HS-27A (cell line): ENCODE results near the gene SLC35B1.

Experiments
- DNase-seq: peaks from one replicate; pipeline ENCODE4 v3.0.0-alpha.2; 2012; ENCODE audit warnings: low read depth, missing footprints

The SLC35B1 gene

GRCh38 chr17:49670641-49671040 lies 37.1 kb downstream of the SLC35B1 start:
- no peak for DNase-seq

DNA sequence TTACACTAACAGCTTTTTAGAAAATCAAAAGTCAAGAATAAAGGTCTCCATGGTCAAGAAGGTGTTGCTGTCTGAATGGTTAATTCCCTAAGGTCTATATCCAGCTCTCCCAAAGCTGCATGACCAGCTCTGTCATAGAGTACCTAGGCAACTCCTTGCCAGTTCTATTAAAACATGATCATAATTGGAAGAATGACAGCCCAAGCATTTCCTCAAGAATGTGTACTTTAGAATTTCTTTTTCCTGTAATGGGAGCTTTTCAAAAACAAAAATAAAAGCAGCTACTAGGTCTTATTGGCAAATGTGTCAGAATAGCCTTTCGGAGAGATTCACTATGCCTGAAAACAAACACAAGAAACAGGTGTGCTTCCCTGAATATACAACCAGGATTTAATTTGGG lies 37.8 kb downstream of the SLC35B1 start:
- DNase-seq = no peak

DNA sequence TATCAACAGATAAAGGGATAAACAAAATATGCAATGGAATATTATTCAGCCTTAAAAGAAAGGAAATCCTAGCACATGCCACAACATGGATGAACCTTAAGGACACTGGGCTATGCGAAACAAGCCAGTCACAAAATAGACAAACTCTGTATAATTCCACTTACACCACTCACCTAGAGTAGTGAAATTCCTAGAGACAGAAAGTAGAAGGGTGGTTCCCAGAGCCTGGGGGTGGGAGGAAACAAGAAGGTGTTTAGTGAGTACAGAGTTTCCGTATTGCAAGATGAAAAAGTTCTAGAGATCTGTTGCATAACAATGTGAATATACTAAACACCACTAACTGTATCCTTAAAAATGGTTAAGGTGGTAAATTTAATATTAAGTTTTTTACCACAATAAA lies 39.9 kb downstream of the SLC35B1 start:
- DNase-seq = no peak

GRCh38 chr17:49664706-49665211 lies 43.0 kb downstream of the SLC35B1 start:
- no peak for DNase-seq

DNA sequence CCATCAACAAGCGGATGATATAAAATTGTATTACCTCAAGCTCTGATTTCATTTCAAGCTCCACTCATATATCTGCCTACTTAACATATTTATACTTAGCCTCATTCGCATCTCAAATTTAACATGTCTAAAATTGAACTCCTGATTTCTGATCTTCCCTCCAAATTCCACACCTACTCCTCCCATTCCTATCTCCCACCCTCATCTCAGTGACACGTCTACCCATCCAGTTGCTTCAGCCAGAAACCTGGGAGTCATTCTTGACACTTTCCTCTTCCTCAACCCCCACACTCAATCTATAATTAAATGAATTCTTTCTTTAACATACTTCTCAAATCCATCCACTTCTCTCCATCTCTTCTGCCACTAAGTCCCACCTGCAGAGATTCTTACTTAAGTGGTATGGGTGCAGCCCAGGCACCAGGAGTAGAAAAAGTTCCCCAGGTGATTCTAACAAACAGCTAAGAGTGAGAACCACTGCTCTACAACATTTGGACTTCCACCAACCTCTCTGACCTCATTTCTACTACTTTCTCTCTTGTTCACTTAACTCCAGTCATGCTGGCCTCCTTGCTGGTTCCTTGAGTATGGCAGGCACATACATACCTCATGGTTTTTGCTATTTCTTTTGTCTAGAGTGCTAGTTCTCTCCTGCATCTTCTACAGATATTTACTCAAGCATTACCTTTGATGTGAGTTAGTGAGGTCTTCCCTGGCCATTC lies 47.9 kb downstream of the SLC35B1 start:
- no peak for DNase-seq

- DNase-seq = no peak
Measured at GRCh38 chr17:49656247-49656646, 51.5 kb downstream of the SLC35B1 start.
